Measurements from ENCODE around the gene NPDC1.

DNA sequence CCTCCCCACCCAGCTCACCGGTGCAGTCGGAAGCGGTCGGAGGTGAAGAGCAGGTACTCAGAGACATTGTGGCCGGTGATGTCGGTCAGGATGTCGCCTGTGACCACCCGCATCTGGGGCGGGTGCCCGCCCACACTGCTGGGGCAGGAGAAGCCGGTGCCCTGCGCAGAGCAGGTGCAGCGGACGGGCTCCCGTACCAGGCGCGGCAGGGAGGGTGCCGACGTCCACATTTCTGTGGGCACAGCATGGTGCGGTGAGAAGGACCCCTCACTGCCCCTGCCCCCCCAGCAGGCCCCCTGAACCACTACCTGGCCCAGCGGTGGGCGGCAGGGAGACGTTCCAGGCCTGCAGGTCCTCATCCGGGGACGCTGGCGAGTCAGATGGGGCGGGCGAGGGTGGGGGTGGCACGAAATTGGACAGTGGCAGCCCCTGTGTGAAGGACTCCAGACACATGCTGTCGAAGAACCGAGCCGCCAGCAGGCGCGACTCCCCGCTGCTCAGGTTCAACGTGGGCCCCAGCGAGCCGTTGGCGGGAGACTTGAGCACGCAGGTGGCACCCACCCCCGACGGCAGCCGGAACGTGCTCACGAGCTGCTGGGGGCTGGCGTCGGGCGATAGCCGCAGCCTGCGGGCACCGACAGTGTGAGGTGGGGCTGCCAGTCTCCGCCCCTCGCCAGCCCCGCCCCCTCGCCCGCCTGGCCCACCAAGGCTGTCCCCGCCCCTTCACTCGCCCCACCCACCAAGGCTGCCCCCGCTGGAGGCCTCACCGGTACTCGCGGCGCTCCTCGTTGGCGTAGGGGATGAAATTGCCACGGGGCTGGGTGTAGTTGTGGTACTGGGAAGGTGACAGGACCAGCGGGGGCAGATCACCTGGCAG, 33.0 kb downstream of the NPDC1 start:
- TF ChIP-seq RAD21 (IDR thresholded peaks at IDR 0.05; ENCODE audit: low read depth) (no peak), EP300 (IDR thresholded peaks at IDR 0.05; ENCODE audit: borderline replicate concordance) (no peak), CREB1 (IDR thresholded peaks at IDR 0.05; ENCODE audit: low read depth) (no peak)

Data from Ishikawa (cell line).